Hematopoietic multipotent progenitor cell treated with erythropoietin and hydrocortisone succinate and interleukin-3 and kit ligand, for 8 days (in vitro differentiated cells): Measurements from ENCODE around the gene FAM228A.

Source experiments
- DNase-seq: peaks from one replicate; pipeline ENCODE4 v3.0.0-alpha.2; 2015

Gene FAM228A

GRCh38 chr2:24231461-24231881 is 56.6 kb downstream of the FAM228A start:
- no peak for DNase-seq

- DNase-seq = no peak
These were observed 58.5 kb downstream of the FAM228A start for GRCh38 chr2:24233321-24233720.

GRCh38 chr2:24237313-24237712 is 62.5 kb downstream of the FAM228A start:
- DNase-seq = no peak

GRCh38 chr2:24238158-24238557 is 63.3 kb downstream of the FAM228A start:
- no peak for DNase-seq

- DNase-seq = no peak
These were observed 64.7 kb downstream of the FAM228A start for GRCh38 chr2:24239553-24239952.
